ENCODE measurements around the gene NDUFC2.

DNA sequence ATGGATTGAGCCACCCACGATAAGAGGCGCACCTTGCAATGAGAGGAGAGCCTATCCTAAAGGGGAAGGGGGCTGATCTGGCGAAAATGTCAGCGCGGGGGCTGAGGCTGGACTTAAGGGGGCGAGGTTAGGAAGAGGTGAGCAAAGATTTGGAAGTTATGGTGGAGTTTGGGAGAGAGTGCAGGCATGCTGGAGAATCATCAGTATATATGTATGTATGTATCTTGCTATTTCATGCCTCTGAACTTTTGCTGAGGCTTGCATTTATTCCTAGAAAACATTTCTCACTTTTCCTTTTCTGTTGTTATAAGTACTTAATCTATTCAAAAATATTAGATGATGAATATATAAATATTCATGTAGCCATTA, 33.2 kb downstream of the NDUFC2 start:
- TF ChIP-seq, protein P1, sequence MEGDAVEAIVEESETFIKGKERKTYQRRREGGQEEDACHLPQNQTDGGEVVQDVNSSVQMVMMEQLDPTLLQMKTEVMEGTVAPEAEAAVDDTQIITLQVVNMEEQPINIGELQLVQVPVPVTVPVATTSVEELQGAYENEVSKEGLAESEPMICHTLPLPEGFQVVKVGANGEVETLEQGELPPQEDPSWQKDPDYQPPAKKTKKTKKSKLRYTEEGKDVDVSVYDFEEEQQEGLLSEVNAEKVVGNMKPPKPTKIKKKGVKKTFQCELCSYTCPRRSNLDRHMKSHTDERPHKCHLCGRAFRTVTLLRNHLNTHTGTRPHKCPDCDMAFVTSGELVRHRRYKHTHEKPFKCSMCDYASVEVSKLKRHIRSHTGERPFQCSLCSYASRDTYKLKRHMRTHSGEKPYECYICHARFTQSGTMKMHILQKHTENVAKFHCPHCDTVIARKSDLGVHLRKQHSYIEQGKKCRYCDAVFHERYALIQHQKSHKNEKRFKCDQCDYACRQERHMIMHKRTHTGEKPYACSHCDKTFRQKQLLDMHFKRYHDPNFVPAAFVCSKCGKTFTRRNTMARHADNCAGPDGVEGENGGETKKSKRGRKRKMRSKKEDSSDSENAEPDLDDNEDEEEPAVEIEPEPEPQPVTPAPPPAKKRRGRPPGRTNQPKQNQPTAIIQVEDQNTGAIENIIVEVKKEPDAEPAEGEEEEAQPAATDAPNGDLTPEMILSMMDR (IDR thresholded peaks at IDR 0.05; ENCODE audit: low read depth, low read length): no peak
- TF ChIP-seq EZH2phosphoT487 (IDR thresholded peaks at IDR 0.05; ENCODE audit: low read depth): no peak

Data from OCI-LY3 (cell line).